GM12878 (cell line): Measurements from ENCODE around the gene RAN.

ENCODE experiments used
- CTCF ChIP-seq, 3 experiments: IDR thresholded peaks in 2 of 3; conservative IDR thresholded peaks in 1 of 3; 2 replicates each; pipeline ENCODE4 v1.5.1; 2011; ENCODE audit warnings: low read depth in 3 of 3, low read length in 3 of 3, mild to moderate bottlenecking in 3 of 3, control low read depth in 2 of 3, moderate library complexity in 2 of 3, inconsistent platforms in 1 of 3, mixed read lengths in 1 of 3; ENCODE audit not compliant: control insufficient read depth in 2 of 3, insufficient read depth in 1 of 3; ENCODE audit errors: extremely low read depth in 1 of 3
- FOXM1 ChIP-seq: IDR thresholded peaks from 2 replicates; pipeline ENCODE4 v1.6.1; 2012; ENCODE audit warnings: low read depth, mild to moderate bottlenecking, inconsistent platforms, low read length, moderate library complexity
- REST ChIP-seq: IDR thresholded peaks from 2 replicates; pipeline ENCODE4 v1.6.1; 2012; ENCODE audit warnings: mild to moderate bottlenecking, low read depth, low read length

- TF ChIP-seq REST (no peak), FOXM1 (no peak), CTCF (IDR thresholded peaks at IDR 0.05 in 2 of 3, conservative IDR thresholded peaks at IDR 0.05 in 1 of 3; ENCODE audit: control insufficient read depth in 2 of 3, extremely low read depth in 1 of 3, insufficient read depth in 1 of 3, low read depth in 3 of 3, low read length in 3 of 3) (no peak)
These were observed 49.0 kb downstream of the RAN start for GRCh38 chr12:130920723-130921381.
